Transverse colon (tissue), 3 donors: Measurements from ENCODE around the gene HAUS3.

Source experiments
- EP300 ChIP-seq: sonication (generic); formaldehyde crosslinking; IDR thresholded peaks from one replicate; pipeline ENCODE4 v1.6.1; 2017; ENCODE audit warnings: antibody characterized with exemption, low read depth
- TF ChIP-seq, protein P1 (sequence below), 5 experiments: fragments of 200-600 bp in 3 of 5; fragments of 450-650 bp in 2 of 5; sonication (generic) in 3 of 5; IDR thresholded peaks; 1 replicate in 2 of 5; 2 replicates in 3 of 5; pipeline ENCODE4 v1.5.1; 2016 to 2017; ENCODE audit warnings: antibody characterized with exemption in 5 of 5, inconsistent platforms in 3 of 5, mild to moderate bottlenecking in 2 of 5, moderate library complexity in 1 of 5

DNA sequence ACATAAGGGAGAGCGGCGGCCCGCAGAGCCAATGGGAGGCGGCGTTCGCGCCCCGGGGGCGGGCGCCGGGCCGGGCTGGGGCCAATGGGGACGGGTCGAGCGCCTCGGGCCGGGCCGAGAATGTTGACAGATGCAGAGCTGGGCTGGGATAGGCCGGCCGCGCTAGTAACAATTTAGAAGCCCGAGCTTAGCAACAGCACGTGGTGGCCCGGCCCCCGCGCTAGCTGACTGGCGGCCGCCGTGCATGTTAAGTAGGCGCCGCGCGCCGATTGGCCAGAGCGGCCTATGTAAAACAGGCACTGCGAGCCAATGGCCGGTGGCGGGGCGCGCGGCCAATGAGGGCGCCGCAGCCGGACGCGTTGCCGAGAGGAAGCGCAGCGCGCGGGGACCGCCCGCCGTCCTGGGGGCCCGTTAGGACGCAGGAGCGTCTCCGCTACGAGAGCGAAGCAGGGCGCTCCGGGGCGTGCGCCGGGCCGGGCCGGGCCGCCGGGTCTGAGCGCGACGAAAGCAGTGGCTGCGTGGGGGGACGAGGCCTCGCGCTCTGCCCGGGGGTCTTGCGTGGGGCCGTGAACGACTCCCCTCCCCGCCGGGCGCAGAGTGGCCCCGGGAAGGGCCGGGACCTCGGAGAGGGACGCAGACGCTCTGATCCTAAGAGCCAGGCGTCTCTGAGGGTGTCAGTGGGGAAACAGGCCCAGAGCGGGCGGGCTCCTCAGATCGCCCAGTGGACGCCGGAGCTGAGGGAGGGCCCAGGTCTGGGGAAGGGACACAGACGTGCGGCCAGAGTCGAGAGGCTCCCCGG is 20.4 kb upstream of the HAUS3 start:
- TF ChIP-seq, protein P1, sequence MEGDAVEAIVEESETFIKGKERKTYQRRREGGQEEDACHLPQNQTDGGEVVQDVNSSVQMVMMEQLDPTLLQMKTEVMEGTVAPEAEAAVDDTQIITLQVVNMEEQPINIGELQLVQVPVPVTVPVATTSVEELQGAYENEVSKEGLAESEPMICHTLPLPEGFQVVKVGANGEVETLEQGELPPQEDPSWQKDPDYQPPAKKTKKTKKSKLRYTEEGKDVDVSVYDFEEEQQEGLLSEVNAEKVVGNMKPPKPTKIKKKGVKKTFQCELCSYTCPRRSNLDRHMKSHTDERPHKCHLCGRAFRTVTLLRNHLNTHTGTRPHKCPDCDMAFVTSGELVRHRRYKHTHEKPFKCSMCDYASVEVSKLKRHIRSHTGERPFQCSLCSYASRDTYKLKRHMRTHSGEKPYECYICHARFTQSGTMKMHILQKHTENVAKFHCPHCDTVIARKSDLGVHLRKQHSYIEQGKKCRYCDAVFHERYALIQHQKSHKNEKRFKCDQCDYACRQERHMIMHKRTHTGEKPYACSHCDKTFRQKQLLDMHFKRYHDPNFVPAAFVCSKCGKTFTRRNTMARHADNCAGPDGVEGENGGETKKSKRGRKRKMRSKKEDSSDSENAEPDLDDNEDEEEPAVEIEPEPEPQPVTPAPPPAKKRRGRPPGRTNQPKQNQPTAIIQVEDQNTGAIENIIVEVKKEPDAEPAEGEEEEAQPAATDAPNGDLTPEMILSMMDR (IDR thresholded peaks at IDR 0.05) = no peak
- TF ChIP-seq EP300 = no peak
